Neural cell (in vitro differentiated cells): Measurements from ENCODE around the gene ANAPC1. TPM values are rescaled to one million over a fixed set of nuclear protein-coding genes. Genes with fewer than 3 reads are reported as not detected.
"Not testable (repeated sequence)": the region's sequence is repeated elsewhere in the genome, so short reads cannot be mapped to it uniquely, and the experiment has no call there.

Experiments
- H2AFZ ChIP-seq: fragments of 200-600, 300-800 bp; sonication (generic), shearing (Covaris generic); 2 replicates; pipeline ENCODE4 v1.6.0; 2014; ENCODE audit warnings: low read depth, mild to moderate bottlenecking, antibody characterized with exemption, low read length, moderate library complexity
- H3F3A ChIP-seq: fragments of 200-600 bp; shearing (Covaris generic); 2 replicates; pipeline ENCODE4 v1.6.1; 2016; ENCODE audit warnings: mild to moderate bottlenecking, moderate library complexity, mixed read lengths, antibody characterized with exemption, low read length; ENCODE audit not compliant: insufficient read depth, poor library complexity, severe bottlenecking
- H3K27ac ChIP-seq: fragments of 200-600, 300-800 bp; sonication (generic), shearing (Covaris generic); 2 replicates; pipeline ENCODE4 v1.5.1; 2014; ENCODE audit warnings: mild to moderate bottlenecking, low read length, moderate library complexity
- H3K27me3 ChIP-seq: fragments of 300-800, 200-600 bp; sonication (generic), shearing (Covaris generic); 2 replicates; pipeline ENCODE4 v1.6.0; 2014; ENCODE audit warnings: mild to moderate bottlenecking, low read depth, low read length, moderate library complexity; ENCODE audit not compliant: insufficient read depth
- H3K36me3 ChIP-seq: fragments of 300-800, 200-600 bp; sonication (generic), shearing (Covaris generic); 2 replicates; pipeline ENCODE4 v1.5.1; 2014; ENCODE audit warnings: mild to moderate bottlenecking, antibody characterized with exemption, low read length, moderate library complexity; ENCODE audit not compliant: insufficient read depth
- H3K4me2 ChIP-seq: fragments of 300-800, 200-600 bp; sonication (generic), shearing (Covaris generic); 2 replicates; pipeline ENCODE4 v1.6.0; 2014; ENCODE audit warnings: mild to moderate bottlenecking, low read length
- H3K4me3 ChIP-seq: fragments of 300-800, 200-600 bp; sonication (generic), shearing (Covaris generic); 2 replicates; pipeline ENCODE4 v1.5.1; 2014; ENCODE audit warnings: mild to moderate bottlenecking, low read length, moderate library complexity
- H3K79me2 ChIP-seq: fragments of 200-600 bp; shearing (Covaris generic); replicated peaks from 2 replicates; pipeline ENCODE4 v1.6.0; 2014; ENCODE audit warnings: mild to moderate bottlenecking, low read length, moderate library complexity; ENCODE audit not compliant: insufficient read depth
- H3K9ac ChIP-seq: fragments of 300-800, 200-600 bp; sonication (generic), shearing (Covaris generic); 2 replicates; pipeline ENCODE4 v1.6.1; 2016; ENCODE audit warnings: mild to moderate bottlenecking, low read length, mixed read lengths
- H3K9me2 ChIP-seq: fragments of 200-600 bp; shearing (Covaris generic); 2 replicates; pipeline ENCODE4 v1.6.1; 2016; ENCODE audit warnings: mild to moderate bottlenecking, low read length, mixed read lengths; ENCODE audit not compliant: insufficient read depth
- H3K9me3 ChIP-seq: fragments of 200-600, 300-800 bp; sonication (generic), shearing (Covaris generic); 2 replicates; pipeline ENCODE4 v1.6.1; 2016; ENCODE audit warnings: mild to moderate bottlenecking, mixed run types, low read length, moderate library complexity, mixed read lengths
- H4K20me1 ChIP-seq: fragments of 200-600 bp; shearing (Covaris generic); 2 replicates; pipeline ENCODE4 v1.6.1; 2016; ENCODE audit warnings: mild to moderate bottlenecking, mixed run types; ENCODE audit not compliant: insufficient read depth
- CTCF ChIP-seq: fragments of 450-650 bp; IDR thresholded peaks from 2 replicates; pipeline ENCODE4 v1.5.1; 2014; ENCODE audit warnings: antibody characterized with exemption, mild to moderate bottlenecking, moderate library complexity; ENCODE audit not compliant: poor library complexity, severe bottlenecking
- EZH2 ChIP-seq: fragments of 200-600, 300-800 bp; shearing (Covaris generic), sonication (generic); IDR thresholded peaks from 2 replicates; pipeline ENCODE4 v1.6.1; 2014; ENCODE audit warnings: antibody characterized with exemption, low read length, borderline replicate concordance, mild to moderate bottlenecking; ENCODE audit not compliant: insufficient read depth, poor library complexity, severe bottlenecking
- MXI1 ChIP-seq: fragments of 450-650 bp; conservative IDR thresholded peaks from 2 replicates; pipeline ENCODE4 v1.6.1; 2014; ENCODE audit warnings: antibody characterized with exemption, mild to moderate bottlenecking; ENCODE audit not compliant: poor library complexity, severe bottlenecking
- POLR2AphosphoS5 ChIP-seq: IDR thresholded peaks from 2 replicates; pipeline ENCODE4 v1.6.1; 2012
- REST ChIP-seq: IDR thresholded peaks from 2 replicates; pipeline ENCODE4 v1.6.1; 2012; ENCODE audit warnings: borderline replicate concordance
- SMC3 ChIP-seq: fragments of 450-650 bp; conservative IDR thresholded peaks from 2 replicates; pipeline ENCODE4 v1.6.1; 2014; ENCODE audit warnings: antibody characterized with exemption, mild to moderate bottlenecking, moderate library complexity; ENCODE audit not compliant: poor library complexity
- TAF1 ChIP-seq: IDR thresholded peaks from 2 replicates; pipeline ENCODE4 v1.6.1; 2012; ENCODE audit warnings: low read depth
- polyA plus RNA-seq: library from polyadenylated mRNA; depleted of rRNA; stranded (reverse); fragments of >200 nt; gene quantifications from 2 replicates; pipeline ENCODE4 v1.2.3, GENCODE V29; 2014

The ANAPC1 gene
- polyA plus RNA-seq, 1 donor from 2014 or later, result 13.8 TPM

- no peak overlapping the region for H2AFZ ChIP-seq
- no peak overlapping the region for H3K4me2 ChIP-seq
- no peak for TF ChIP-seq POLR2AphosphoS5
- H3K27ac ChIP-seq, result no peak overlapping the region
- H4K20me1 ChIP-seq, result no peaks in the 10 kb centered on the region
- no peaks in the 10 kb centered on the region for H3K9me2 ChIP-seq
- H3K9ac ChIP-seq, result no peak overlapping the region
- no peaks in the 10 kb centered on the region for H3K79me2 ChIP-seq
- H3K36me3 ChIP-seq, result no peaks in the 10 kb centered on the region
- H3K9me3 ChIP-seq, result no peaks in the 10 kb centered on the region
- no peaks in the 10 kb centered on the region for H3K27me3 ChIP-seq
- no peak overlapping the region for H3K4me3 ChIP-seq
- no peaks in the 10 kb centered on the region for H3F3A ChIP-seq
Measured at GRCh38 chr2:111912547-111912946, 28.6 kb upstream of the ANAPC1 start.

- not testable (repeated sequence) for H3K9me2 ChIP-seq, H3F3A ChIP-seq, H3K27me3 ChIP-seq, H3K9me3 ChIP-seq, H3K27ac ChIP-seq, H3K79me2 ChIP-seq, H2AFZ ChIP-seq, H3K4me2 ChIP-seq, H3K36me3 ChIP-seq, H3K9ac ChIP-seq, H4K20me1 ChIP-seq, H3K4me3 ChIP-seq
Measured at GRCh38 chr2:111911295-111911977, 27.4 kb upstream of the ANAPC1 start.

DNA sequence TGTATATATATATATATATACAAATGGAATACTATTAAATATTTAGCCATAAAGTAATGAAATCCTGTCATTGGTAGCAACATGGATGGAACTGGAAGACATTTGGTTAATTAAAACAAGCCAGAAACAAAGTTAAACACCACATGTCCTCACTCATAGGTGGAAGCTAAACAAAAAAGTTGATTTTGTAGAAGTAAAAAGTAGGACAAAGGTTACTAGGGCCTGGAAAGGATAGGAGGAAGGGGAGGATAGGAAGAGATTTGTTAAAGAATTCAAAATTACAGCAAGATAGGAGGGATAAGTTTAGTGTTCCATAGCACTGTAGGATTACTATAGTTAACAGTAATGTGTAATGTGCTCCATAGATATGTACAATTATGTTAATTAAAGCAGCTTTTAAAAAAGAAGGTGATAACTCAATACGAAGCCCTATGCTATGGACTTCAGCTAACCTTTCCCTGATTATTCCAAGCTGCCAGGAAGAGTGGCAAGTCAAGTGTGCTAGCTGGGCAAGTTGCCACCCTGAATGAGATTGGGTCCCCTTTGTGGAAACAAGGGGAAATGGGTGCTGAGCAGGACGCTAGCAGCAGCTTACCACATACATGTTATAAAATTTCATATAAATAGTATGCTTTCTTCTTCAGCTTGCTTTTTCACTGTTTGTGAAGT, 26.8 kb upstream of the ANAPC1 start:
- no peak overlapping the region for H2AFZ ChIP-seq
- no peaks in the 10 kb centered on the region for H3K36me3 ChIP-seq
- no peak overlapping the region for H3K27ac ChIP-seq
- H3K4me3 ChIP-seq, result no peak overlapping the region
- no peaks in the 10 kb centered on the region for H3K27me3 ChIP-seq
- TF ChIP-seq EZH2, result no peak
- no peak for TF ChIP-seq REST
- TF ChIP-seq MXI1, result no peak
- TF ChIP-seq CTCF, result no peak
- no peak for TF ChIP-seq POLR2AphosphoS5
- no peak for TF ChIP-seq TAF1
- TF ChIP-seq SMC3, result no peak
- no peak overlapping the region for H3K4me2 ChIP-seq
- H3F3A ChIP-seq, result no peaks in the 10 kb centered on the region
- H4K20me1 ChIP-seq, result no peaks in the 10 kb centered on the region
- H3K9ac ChIP-seq, result no peak overlapping the region
- H3K9me3 ChIP-seq, result no peaks in the 10 kb centered on the region
- no peaks in the 10 kb centered on the region for H3K9me2 ChIP-seq
- H3K79me2 ChIP-seq, result no peaks in the 10 kb centered on the region

DNA sequence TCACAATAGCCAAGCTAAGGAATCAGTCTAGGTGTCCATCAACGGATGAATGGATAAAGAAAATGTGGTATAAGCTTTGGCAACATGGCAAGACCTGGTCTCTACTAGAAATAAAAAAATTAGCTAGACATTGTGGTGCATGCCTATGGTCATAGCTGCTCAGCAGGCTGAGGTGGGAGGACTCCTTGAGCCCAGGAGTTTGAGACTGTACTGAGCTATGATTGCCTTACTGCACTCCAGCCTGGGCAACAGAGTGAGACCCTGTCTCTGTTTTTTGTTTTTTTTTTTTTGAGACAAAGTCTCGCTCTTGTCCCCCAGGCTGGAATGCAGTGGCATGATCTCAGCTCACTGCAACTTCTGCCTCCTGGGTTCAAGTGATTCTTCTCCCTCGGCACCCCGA, 26.0 kb upstream of the ANAPC1 start:
- H3K27me3 ChIP-seq, H2AFZ ChIP-seq, H3K9me3 ChIP-seq, H3K4me3 ChIP-seq, H3K9me2 ChIP-seq, H3F3A ChIP-seq, H4K20me1 ChIP-seq, H3K4me2 ChIP-seq, H3K27ac ChIP-seq, H3K9ac ChIP-seq, H3K36me3 ChIP-seq, H3K79me2 ChIP-seq: not testable (repeated sequence)
